DND-41 (cell line): ENCODE results near the gene ESYT2.

Source experiments
- EZH2 ChIP-seq: IDR thresholded peaks from 3 replicates; pipeline ENCODE4 v1.6.1; 2012; ENCODE audit warnings: borderline replicate concordance, low read depth, mild to moderate bottlenecking, moderate library complexity, low read length, inconsistent platforms; ENCODE audit not compliant: severe bottlenecking
- TF ChIP-seq, protein P1 (sequence below): IDR thresholded peaks from 2 replicates; pipeline ENCODE4 v1.5.1; 2012; ENCODE audit warnings: borderline replicate concordance, low read length, moderate library complexity, mild to moderate bottlenecking; ENCODE audit not compliant: poor library complexity, severe bottlenecking; ENCODE audit errors: extremely low read depth

DNA sequence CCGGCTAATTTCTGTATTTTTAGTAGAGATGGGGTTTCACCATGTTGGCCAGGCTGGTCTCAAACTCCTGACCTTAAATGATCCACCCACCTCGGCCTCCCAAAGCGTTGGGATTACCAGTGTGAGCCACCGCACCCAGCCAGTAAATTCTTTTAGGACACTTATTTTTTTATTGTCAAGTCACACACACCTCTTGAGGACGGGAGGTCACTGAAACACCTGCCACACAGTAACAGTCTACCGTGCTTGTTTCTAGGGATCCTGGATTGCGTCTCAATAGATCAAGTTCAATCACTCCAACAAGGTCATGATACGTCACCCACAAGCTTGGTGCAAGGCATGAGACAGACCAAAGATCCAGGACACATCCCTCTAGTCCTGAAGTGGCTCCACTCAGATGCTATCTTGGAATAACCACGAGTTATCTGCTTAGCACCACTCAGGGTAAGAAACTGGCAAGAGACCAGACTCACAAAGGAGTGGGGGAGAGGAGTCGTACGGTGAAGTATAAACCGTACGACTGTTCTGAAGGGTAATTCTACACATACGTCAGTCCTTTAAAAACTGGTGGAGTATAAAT is 65.8 kb downstream of the ESYT2 start:
- TF ChIP-seq, protein P1, sequence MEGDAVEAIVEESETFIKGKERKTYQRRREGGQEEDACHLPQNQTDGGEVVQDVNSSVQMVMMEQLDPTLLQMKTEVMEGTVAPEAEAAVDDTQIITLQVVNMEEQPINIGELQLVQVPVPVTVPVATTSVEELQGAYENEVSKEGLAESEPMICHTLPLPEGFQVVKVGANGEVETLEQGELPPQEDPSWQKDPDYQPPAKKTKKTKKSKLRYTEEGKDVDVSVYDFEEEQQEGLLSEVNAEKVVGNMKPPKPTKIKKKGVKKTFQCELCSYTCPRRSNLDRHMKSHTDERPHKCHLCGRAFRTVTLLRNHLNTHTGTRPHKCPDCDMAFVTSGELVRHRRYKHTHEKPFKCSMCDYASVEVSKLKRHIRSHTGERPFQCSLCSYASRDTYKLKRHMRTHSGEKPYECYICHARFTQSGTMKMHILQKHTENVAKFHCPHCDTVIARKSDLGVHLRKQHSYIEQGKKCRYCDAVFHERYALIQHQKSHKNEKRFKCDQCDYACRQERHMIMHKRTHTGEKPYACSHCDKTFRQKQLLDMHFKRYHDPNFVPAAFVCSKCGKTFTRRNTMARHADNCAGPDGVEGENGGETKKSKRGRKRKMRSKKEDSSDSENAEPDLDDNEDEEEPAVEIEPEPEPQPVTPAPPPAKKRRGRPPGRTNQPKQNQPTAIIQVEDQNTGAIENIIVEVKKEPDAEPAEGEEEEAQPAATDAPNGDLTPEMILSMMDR: no peak
- no peak for TF ChIP-seq EZH2
